ENCODE results near the gene TP53INP2.

GRCh38 chr20:34703061-34703423 lies 1.1 kb upstream of the TP53INP2 start:
- TF ChIP-seq CTCF (IDR thresholded peaks at IDR 0.05; ENCODE audit: insufficient read depth, low read depth, low read length) = no peak
- no peak for TF ChIP-seq EZH2 (IDR thresholded peaks at IDR 0.05; ENCODE audit: insufficient read depth, low read length)

Data from astrocyte (in vitro differentiated cells and primary cell).